NCI-H446 treated with DMSO at 0.1 percent for 48 hours (cell line): Measurements from ENCODE around the gene TMEM26.

Experiments used
- DNase-seq: peaks from one replicate; lab custom pipeline; 2025; lab: John Stamatoyannopoulos, UW

Gene TMEM26

GRCh38 chr10:61452655-61453641 lies at the start of gene TMEM26:
TMEM26 (minus strand) TSS chr10:61453381; CDS start chr10:61453081, 300 bp downstream.
- no peak for DNase-seq

DNA sequence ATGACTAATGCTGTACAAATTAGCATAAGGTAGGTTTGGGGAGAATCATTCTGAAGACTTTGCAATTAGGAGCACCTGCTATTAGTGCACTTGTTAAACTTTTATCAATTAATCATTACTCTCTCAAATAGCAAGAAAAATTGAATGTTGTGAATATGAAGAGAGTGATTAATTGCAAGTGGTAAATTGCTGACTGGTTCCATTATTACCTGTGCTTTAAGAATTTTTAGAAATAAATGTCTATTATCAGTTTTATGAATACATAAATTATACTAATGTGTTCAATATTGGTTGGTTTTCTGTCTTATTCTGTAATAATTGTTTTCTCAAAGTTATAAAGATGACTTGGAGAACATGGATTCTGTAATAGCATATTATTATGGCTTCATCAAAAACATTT lies 47.3 kb upstream of the TMEM26 start:
- no peak for DNase-seq

- DNase-seq: no peak
Measured at GRCh38 chr10:61492364-61492995, 39.3 kb upstream of the TMEM26 start.

DNA sequence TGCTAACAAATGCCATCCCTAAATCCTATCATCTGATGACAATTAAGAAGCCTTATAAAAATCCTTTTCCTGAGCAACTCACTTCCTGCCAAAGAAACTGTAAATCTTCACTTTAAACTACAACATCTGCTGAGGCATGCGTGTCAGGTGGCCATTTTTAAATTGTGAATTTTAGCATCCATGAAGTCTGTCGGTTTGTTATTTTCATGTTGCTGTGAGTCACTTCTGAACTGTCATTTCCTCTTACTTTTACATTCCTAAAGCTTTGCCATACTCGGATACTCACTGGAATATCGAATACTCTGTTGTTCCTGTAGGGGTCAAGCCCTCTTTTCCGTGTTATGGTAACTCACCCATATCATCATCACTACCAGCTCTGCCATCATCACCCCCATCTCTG lies 34.3 kb upstream of the TMEM26 start:
- no peak for DNase-seq

DNA sequence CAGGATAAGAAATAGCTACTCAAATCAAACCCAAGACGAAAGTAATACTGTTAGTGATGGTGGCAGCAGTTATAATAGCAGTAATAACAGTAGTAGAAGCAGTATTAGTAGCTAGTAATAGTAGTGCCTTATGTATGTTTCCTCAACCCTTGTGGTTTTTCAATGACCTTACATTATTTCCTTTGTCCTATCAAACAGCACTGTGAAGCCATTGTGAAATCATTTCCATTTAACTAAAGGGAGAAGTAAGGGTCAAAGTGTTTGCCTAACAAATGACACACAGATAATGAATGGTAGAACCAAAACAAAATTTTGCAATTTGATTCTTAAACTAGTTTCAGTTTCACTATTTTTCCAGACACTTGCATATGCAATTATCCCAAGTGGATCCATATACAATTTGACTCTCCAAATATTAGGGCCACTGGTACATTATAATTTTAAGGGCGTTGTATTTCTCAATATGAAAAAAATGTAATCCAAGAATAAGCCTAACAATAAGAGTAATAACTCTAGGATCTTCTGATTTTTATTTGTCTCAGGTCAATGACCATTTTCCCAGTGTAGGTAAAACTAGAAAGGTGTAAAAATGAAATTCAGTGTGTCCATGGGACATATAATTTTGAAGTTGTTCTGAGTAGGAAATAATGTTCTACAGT lies 33.7 kb upstream of the TMEM26 start:
- DNase-seq: no peak

DNA sequence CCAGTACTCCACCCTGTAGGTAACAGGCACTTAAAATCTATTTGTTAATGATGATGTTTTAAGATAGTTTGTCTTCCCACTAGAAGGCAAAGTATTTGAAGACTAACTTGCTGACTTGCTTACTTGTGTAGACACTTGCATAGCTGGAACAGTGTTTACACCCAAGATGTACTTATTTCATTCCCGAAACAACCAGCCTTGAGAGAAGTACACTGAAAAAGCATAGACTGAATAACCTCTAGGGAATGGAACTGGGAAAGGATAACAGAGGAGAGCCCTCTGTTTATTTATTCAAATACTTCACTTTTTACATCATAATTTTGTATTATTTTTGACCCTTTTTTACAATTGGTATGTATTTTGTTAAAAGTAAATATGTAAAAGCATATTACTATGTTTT lies 33.1 kb upstream of the TMEM26 start:
- DNase-seq: no peak

DNA sequence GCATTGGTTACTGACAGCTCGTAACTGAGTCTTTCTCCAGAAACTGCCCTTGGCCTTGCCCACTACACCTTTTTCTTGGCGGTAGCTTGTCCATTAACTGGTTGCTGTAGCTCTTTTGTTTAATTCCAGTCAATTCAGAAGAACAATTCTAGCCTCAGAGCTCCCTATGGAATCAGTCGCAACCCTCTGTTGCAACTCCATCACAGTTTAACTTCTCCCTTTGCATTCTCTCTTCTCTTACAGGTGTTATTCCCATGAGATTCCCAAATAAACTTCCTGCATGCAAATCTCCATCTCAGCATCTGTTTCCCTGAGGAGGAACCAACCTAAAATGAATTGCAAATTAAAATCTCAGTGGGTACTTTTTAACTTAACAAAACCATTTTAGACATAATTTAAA lies 28.4 kb upstream of the TMEM26 start:
- DNase-seq: no peak

GRCh38 chr10:61480208-61480607 lies 27.0 kb upstream of the TMEM26 start:
- no peak for DNase-seq

DNA sequence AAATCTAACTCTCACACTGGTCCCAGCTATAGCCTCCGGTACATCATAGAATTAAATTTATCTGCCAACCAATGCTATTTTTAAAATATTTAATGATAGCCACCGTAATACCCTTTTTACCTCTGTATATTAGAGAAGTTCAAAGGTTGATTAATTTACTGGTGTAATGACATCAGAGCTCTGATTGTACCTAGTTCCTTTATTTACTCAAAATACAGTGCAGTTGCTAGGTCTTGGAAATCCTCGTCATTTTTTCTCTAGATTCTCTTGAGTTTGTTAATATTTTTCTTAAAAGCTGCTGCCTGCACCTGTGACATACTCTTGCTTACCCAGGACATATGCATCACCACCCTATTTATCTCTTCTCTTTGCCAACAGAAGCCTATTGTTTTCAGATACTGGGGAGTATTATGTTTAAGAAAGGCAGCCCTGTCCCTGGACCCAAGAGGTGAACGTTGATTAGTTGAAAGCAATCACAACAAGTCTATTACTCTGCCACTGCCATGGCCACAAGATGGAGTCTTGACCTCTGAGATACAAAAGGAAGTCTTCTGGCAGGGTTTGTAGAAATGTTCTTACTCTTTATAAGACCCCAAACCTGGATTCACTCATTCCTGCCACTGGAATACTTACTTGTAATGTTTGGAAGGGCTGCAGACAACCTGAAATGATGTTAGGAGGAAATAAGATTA lies 25.6 kb upstream of the TMEM26 start:
- DNase-seq: no peak

DNA sequence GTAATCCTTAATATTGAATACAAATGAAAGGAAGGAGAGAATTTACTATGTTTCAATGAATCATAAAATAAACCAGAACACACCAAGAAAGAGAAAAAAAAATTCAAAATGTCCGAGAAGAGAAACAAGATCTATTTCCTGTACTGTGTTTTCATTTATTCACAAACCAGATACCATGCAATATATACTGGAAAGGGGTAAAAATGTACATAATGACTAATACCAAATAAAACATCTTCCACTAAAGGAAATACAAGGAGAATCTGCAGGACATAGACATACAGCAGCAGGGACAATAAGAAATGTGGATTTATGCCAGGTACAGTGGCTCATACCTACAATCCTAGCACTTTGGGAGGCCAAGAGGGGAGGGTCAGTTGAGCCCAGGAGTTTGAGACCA lies 24.3 kb upstream of the TMEM26 start:
- no peak for DNase-seq

- DNase-seq: no peak
Measured at GRCh38 chr10:61476529-61476928, 23.3 kb upstream of the TMEM26 start.

DNA sequence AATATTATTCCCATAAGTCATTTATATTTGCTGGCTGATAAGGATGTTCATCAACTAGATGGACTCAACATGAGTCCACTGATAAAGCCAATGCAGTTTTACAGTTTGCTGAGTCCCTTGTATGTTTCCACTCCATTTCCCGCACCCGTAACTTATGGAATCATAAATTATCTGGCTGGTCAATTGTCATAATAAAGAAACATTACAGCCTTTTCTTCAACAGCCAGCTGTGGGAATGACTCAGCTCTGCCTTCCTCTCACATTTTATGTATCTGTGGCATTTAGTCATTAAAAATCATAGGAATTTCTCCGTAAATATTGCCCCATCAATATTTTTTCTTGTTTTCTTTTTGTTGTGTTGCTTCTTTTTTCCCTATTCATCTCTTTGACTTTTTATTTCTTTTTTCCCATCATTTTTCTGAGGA lies 22.3 kb upstream of the TMEM26 start:
- DNase-seq: peak; percentile 6

DNA sequence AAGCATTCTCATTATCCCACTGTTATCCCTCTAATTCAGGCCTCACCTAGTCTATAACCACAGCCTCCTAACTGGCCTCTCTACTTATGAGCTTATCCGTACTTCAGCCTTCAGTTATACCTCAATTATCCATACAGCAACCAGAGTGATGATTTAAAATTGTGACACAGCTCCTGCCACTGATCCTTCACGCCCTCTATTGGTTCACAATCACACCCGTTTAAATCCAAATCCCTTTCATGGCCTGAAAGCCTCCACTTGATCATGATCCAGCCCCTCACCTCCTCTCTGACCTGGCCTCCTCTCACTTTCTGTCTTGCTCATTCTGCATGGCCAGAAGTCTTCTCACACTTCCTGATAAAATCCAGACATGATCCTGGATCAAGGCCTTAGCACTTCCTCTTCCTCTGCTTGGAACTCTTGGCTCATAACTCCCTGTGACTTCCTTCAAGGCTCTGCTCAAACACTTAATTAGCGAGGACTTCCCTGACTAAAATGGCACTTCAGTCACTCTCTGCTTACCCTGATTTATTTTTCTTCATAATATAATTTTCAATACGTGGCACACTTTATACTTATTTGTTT lies 19.0 kb upstream of the TMEM26 start:
- DNase-seq: no peak

DNA sequence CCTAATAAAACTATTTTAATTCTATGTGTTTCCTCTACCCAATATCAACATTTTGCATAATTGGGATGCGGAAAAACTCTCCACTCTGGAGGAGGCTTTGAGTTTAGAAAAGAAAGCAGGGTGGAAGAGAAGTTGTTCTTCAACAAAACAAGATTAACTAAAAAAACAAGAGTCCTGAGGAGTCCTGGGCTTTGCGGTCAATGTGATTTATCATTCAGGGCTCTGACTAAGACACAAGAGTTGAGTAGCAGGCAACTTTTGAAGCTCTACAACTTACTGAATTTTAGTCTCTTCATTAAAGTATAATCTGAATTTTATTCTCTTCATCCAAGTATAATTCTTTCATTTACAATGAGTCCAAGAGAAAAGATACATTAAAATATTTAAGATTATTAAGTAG lies 18.3 kb upstream of the TMEM26 start:
- DNase-seq: no peak

DNA sequence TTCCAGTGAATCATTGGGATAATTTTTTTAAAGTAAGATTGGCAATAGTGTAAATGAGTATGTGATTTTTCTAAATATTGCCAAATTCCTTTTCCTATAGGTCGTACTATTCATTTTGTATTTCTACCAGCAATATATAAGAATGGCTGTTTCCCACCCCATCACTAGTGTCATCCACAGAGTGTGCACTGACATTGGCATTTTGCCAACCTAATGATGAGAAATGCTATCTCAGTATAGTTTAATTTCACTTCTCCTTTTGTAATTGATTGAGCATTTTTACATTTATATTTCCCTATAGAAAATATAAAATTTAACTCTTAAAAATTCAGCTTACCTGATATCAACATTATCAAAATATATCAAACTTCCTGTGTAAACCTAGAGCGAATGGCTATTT lies 17.6 kb upstream of the TMEM26 start:
- DNase-seq: no peak

DNA sequence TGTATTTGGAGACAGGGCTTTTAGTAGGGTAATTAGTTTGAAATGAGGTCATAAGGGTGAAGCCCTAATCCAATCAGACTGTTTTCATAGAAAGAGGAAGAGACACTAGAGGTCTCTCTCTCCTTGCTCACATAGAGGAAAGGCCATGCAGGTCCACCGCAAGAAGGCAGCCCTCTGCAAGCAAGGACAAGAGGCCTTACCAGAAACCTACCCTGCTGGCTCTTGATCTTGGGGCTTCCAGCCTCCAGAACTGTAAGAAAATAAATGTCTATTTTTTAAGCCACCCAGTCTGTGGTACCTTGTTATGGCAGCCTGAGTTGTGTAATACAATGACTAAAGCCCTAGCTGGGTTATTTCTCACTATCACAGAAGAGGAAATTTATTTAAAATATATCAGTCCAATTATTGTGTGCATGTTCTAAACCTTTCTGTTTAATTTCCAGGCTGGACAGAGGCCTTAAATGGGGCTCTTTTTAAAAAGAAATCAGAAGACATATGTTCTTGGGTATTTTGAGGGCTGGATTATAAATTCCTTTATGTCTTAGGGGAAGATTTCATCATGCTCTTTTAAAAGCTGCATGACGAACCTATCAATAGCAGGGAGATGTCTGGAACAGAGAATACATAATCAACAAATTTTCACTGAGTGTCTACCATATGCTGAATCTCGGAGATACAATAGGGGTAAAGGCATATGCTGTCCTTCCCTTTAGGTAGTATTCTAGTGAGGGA lies 12.9 kb upstream of the TMEM26 start:
- no peak for DNase-seq

DNA sequence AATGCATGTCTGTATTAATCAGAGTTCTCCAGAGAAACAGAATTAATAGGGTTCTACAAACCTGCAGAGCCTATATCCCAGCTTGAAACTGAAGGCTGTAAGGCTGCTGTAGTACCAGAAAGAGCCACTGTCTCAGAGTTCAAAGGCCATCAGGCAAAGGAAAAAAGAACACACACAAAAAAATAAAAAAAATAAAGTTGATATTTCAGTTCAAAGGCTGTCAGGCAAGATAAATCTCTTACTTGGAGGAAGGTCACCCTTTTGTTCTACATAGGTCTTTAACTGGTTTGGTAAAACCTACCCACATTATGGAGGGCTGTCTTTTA lies 12.0 kb upstream of the TMEM26 start:
- DNase-seq: no peak

- DNase-seq: no peak
Measured at GRCh38 chr10:61464461-61465170, 11.4 kb upstream of the TMEM26 start.

- DNase-seq: peak; percentile 70
Measured at GRCh38 chr10:61463035-61463909, 10.1 kb upstream of the TMEM26 start.

DNA sequence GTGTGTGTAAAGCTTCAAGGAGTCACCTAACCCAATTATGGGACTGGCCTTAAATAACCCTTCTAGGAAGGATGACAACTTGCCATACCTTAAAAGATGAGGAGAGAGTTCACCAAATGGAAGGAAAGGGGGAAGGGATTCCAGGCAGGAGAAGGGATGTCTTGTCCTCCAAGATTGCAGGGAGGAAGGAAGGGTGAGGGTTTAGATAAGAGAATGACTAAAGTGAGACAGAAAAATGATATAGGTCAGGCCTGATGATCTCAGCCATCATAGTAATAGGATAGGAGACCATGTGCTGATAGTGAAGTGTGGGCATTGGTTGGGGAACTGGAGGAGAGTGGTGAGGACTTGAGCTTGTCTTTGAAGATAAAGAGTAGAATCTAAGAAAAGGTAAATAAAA lies 7.7 kb upstream of the TMEM26 start:
- DNase-seq: no peak
